ENCODE data around the gene RFPL1. TPM values are rescaled to one million over a fixed set of nuclear protein-coding genes. Genes with fewer than 3 reads are reported as not detected.

RFPL1 gene
- total RNA-seq, 1 experiment from 2014 or later: not detected

DNA sequence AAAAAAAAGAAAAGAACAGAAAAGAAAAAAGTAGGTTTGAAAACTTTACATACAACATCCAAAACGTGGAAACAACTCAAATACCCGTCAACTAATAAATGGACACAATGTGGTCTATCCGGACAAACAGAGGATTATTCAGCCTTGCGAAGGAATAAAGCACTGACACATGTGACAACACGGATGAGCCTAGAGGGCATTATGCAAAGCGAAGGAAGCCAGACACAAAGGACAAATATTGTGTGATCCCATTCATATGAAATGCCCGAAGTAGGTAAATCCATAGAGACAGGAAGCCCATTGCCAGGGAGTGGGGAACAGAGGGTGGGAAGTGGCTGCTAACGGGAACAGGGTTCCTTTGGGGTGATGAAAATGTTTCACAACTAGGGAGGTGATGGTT lies 11.8 kb downstream of the RFPL1 start:
- Histone ChIP-seq H3K9me3 (replicated peaks) (no peaks in the 10 kb centered on the region), H3K4me1 (replicated peaks) (no peaks in the 10 kb centered on the region), H3K27ac (no peak overlapping the region), H3K27me3 (replicated peaks) (no peaks in the 10 kb centered on the region), H3K4me3 (no peak overlapping the region), H3K36me3 (no peaks in the 10 kb centered on the region)
- DNase-seq (ENCODE audit: low read depth in 1 of 2, low spot score in 2 of 2): no peak

DNA sequence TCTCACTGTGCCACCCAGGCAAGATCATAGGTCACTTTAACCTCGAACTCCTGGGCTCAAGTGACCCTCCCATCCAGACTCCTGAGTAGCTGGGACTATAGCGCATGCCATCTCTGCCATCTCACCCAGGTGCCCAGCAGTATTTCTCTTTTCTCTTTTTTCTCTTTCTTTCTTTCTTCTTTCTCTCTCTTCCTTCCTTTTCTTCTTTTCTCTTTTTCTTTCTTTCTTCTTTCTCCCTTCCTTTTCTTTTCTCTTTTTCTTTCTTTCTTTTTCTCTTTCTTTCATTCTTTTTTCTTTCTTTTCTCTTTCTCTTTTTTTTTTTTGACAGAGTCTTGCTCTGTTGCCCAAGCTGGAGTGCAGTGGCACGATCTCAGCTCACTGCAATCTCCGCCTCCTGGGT lies 13.5 kb downstream of the RFPL1 start:
- Histone ChIP-seq H3K27ac (no peak overlapping the region), H3K36me3 (no peaks in the 10 kb centered on the region), H3K27me3 (replicated peaks) (no peaks in the 10 kb centered on the region), H3K4me1 (replicated peaks) (no peaks in the 10 kb centered on the region), H3K4me3 (no peak overlapping the region), H3K9me3 (replicated peaks) (no peaks in the 10 kb centered on the region)
- no peak for DNase-seq (ENCODE audit: low read depth in 1 of 2, low spot score in 2 of 2)

DNA sequence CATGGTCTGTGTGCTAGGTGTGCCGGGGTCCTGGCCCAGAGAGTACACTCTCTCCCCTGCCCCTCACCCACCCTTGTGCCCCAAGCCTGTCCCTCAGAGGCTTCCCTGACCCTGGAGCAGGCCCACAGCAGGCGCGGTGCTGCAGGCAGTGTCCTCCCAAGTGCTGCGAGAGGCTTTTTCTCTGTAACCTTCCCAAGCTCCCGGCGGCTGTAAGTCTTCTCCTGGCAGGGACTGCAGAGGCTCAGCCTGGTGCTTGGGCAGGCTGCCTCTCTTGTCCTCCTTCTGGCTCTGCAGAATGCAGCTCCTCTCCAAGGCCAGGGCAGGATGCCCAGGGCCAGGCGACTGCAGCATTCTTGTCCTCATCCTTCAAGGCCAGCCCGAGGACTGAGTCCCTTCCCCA lies 15.9 kb downstream of the RFPL1 start:
- Histone ChIP-seq H3K4me3 (no peak overlapping the region), H3K27me3 (replicated peaks) (no peaks in the 10 kb centered on the region), H3K4me1 (replicated peaks) (no peaks in the 10 kb centered on the region), H3K27ac (no peak overlapping the region), H3K9me3 (replicated peaks) (no peaks in the 10 kb centered on the region), H3K36me3 (no peaks in the 10 kb centered on the region)
- DNase-seq (ENCODE audit: low read depth in 1 of 2, low spot score in 2 of 2): no peak

DNA sequence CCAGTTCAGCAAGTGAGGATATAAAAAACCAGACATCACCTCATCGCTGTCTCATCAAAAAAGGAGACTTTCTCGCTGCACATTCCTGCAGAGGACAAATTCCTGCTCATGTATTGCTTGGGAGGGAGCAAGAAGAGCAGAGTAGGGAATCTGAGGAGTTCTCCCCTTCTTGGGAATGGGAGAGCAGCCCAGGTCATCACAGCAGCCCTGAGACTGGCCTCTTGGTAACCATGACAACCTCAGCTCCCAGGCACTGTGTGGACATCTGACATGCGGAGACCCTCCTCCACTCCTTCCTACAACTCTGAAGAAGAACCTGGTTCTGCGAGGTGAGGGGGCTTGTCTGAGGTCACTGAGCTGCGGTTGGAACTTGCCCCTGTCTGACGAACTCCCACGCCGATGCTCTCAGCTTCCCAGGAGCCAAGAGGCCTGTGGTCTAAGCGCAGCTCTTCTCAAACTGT lies 17.9 kb downstream of the RFPL1 start:
- no peak for DNase-seq (ENCODE audit: low read depth in 1 of 2, low spot score in 2 of 2)
- Histone ChIP-seq H3K27me3 (replicated peaks) (no peaks in the 10 kb centered on the region), H3K9me3 (replicated peaks) (no peaks in the 10 kb centered on the region), H3K27ac (no peak overlapping the region), H3K4me1 (replicated peaks) (no peaks in the 10 kb centered on the region), H3K36me3 (no peaks in the 10 kb centered on the region), H3K4me3 (no peak overlapping the region)

DNA sequence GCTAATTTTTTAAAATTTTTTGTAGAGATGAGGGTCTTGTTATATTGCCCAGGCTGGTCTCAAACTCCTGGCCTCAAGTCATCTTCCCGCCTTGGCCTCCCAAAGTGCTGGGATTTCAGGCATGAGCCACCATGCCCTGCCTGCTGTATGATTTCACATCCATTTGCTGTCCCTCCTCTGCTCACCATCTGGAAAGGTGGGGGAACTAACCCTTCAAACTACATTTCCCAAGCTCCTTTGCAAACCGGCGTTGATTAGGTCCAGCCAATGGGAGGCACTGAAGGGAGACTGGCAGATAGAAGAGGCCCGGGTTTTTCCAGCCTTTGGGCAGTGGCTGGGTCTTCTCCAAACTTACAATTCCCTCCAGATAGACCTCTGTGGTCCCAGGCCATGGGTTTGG lies 19.3 kb downstream of the RFPL1 start:
- Histone ChIP-seq H3K27ac (no peak overlapping the region), H3K4me1 (replicated peaks) (no peaks in the 10 kb centered on the region), H3K9me3 (replicated peaks) (no peaks in the 10 kb centered on the region), H3K27me3 (replicated peaks) (no peaks in the 10 kb centered on the region), H3K36me3 (no peaks in the 10 kb centered on the region), H3K4me3 (no peak overlapping the region)
- DNase-seq (ENCODE audit: low read depth in 1 of 2, low spot score in 2 of 2): no peak

GRCh38 chr22:29458551-29458950 lies 20.2 kb downstream of the RFPL1 start:
- no peaks in the 10 kb centered on the region for H3K27me3 ChIP-seq (replicated peaks)
- no peaks in the 10 kb centered on the region for H3K9me3 ChIP-seq (replicated peaks)

GRCh38 chr22:29459773-29460172 lies 21.4 kb downstream of the RFPL1 start:
- no peak overlapping the region for H3K4me3 ChIP-seq
- no peaks in the 10 kb centered on the region for H3K9me3 ChIP-seq (replicated peaks)
- no peak for DNase-seq (ENCODE audit: low read depth in 1 of 2, low spot score in 2 of 2)
- H3K4me1 ChIP-seq (replicated peaks): no peaks in the 10 kb centered on the region
- no peaks in the 10 kb centered on the region for H3K36me3 ChIP-seq
- no peaks in the 10 kb centered on the region for H3K27me3 ChIP-seq (replicated peaks)
- H3K27ac ChIP-seq: no peak overlapping the region

More at GRCh38 chr22:29458551-29458950, 20.2 kb downstream of the RFPL1 start:
- no peak for DNase-seq (ENCODE audit: low read depth in 1 of 2, low spot score in 2 of 2)
- Histone ChIP-seq H3K4me1 (replicated peaks) (no peaks in the 10 kb centered on the region), H3K27ac (no peak overlapping the region), H3K4me3 (no peak overlapping the region), H3K36me3 (no peaks in the 10 kb centered on the region)

GRCh38 chr22:29461263-29461662 lies 22.9 kb downstream of the RFPL1 start:
- no peak for DNase-seq (ENCODE audit: low read depth in 1 of 2, low spot score in 2 of 2)
- H3K9me3 ChIP-seq (replicated peaks): no peaks in the 10 kb centered on the region
- no peaks in the 10 kb centered on the region for H3K36me3 ChIP-seq
- no peaks in the 10 kb centered on the region for H3K4me1 ChIP-seq (replicated peaks)
- no peaks in the 10 kb centered on the region for H3K27me3 ChIP-seq (replicated peaks)
- no peak overlapping the region for H3K4me3 ChIP-seq
- H3K27ac ChIP-seq: no peak overlapping the region

- no peaks in the 10 kb centered on the region for H3K4me1 ChIP-seq (replicated peaks)
- H3K27ac ChIP-seq: no peak overlapping the region
- H3K4me3 ChIP-seq: no peak overlapping the region
- DNase-seq (ENCODE audit: low read depth in 1 of 2, low spot score in 2 of 2): no peak
- no peaks in the 10 kb centered on the region for H3K27me3 ChIP-seq (replicated peaks)
- no peaks in the 10 kb centered on the region for H3K9me3 ChIP-seq (replicated peaks)
- no peaks in the 10 kb centered on the region for H3K36me3 ChIP-seq
Measured at GRCh38 chr22:29463629-29464028, 25.2 kb downstream of the RFPL1 start.

DNA sequence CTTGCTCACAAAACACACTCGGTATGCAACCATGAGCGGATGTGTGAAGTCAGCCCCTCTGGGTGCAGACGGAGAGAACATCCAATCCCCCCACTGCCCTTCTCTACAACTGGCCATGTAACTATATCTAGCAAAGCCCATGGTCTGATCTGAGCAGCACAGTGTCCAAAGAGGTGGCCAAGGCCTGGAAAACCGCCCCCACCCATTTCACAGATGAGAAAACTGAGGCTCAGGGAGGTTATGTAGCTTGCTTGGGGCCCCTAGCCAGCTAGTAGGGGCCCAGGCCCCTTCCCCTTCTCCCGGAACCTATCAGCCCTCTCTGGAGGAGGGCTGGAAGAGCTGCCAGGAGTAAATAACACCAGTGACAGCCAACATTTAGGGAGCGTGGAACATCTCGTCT lies 26.2 kb downstream of the RFPL1 start:
- DNase-seq (ENCODE audit: low read depth in 1 of 2, low spot score in 2 of 2): no peak
- H3K27me3 ChIP-seq (replicated peaks): peaks cover 5% of the 10 kb centered on the region; the same call in 1 of the 2 replicates
- H3K36me3 ChIP-seq: no peaks in the 10 kb centered on the region
- H3K4me1 ChIP-seq (replicated peaks): no peaks in the 10 kb centered on the region
- no peak overlapping the region for H3K4me3 ChIP-seq
- no peak overlapping the region for H3K27ac ChIP-seq
- H3K9me3 ChIP-seq (replicated peaks): no peaks in the 10 kb centered on the region

DNA sequence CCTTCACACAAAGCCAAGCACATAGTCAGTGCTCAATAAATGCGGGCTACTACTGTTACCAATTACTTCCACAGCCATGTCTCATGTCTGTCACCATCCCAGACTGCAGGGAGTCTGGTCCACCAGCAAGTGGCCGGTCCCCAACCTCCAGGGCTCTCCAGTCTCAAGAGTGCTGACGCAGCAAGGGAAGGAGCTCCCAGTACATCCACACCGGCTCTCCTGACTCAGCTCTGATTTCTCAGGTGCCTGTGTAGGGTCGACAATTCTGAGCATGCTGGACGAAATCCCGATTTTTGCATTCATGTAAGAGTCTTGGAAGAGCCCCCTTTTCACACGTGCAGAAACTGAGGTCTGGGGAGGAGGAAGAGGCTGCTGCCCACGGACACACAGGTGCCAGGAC lies 31.4 kb downstream of the RFPL1 start:
- no peaks in the 10 kb centered on the region for H3K36me3 ChIP-seq
- DNase-seq (ENCODE audit: low read depth in 1 of 2, low spot score in 2 of 2): no peak
- 0 out of 2 replicates have a peak, but pooled peaks cover 3% of the 10 kb centered on the region for H3K4me1 ChIP-seq (replicated peaks)
- peaks cover 21% of the 10 kb centered on the region for H3K27me3 ChIP-seq (replicated peaks)
- H3K4me3 ChIP-seq: no peak overlapping the region
- H3K27ac ChIP-seq: no peak overlapping the region
- H3K9me3 ChIP-seq (replicated peaks): no peaks in the 10 kb centered on the region

- Histone ChIP-seq H3K4me1 (replicated peaks) (0 out of 2 replicates have a peak, but pooled peaks cover 3% of the 10 kb centered on the region), H3K4me3 (no peak overlapping the region), H3K9me3 (replicated peaks) (no peaks in the 10 kb centered on the region), H3K36me3 (no peaks in the 10 kb centered on the region), H3K27ac (no peak overlapping the region), H3K27me3 (replicated peaks) (peaks cover 24% of the 10 kb centered on the region)
- peak in 1 of 2 experiments; percentile 9 for DNase-seq (ENCODE audit: low read depth in 1 of 2, low spot score in 2 of 2)
Measured at GRCh38 chr22:29470159-29470855, 31.9 kb downstream of the RFPL1 start.

GRCh38 chr22:29473001-29473400 lies 34.6 kb downstream of the RFPL1 start:
- no peak for DNase-seq (ENCODE audit: low read depth in 1 of 2, low spot score in 2 of 2)
- Histone ChIP-seq H3K27me3 (replicated peaks) (peaks cover 41% of the 10 kb centered on the region), H3K4me1 (replicated peaks) (0 out of 2 replicates have a peak, but pooled peaks cover 3% of the 10 kb centered on the region), H3K4me3 (no peak overlapping the region), H3K9me3 (replicated peaks) (no peaks in the 10 kb centered on the region), H3K36me3 (no peaks in the 10 kb centered on the region), H3K27ac (no peak overlapping the region)

DNA sequence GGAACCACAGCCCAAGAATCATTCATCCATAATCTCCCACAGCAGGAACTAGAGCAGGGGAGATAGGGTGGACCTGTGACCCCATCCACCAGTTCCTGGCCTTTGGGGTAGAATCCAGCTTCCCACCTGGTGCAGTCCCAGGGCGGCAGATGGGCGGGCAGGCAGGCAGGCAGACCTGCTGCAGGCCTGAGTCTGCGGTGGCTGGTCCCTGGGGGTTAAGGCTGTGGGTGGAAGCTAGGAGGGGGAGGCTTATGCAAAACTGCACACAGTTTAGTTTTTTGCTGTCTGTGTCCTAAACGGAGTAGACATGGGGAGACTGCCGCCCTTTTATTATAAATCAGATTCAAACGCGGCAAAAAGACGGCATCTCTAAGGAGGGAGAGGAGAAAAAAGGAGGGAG lies 37.2 kb downstream of the RFPL1 start:
- no peak for DNase-seq (ENCODE audit: low read depth in 1 of 2, low spot score in 2 of 2)
- H3K27ac ChIP-seq: no peak overlapping the region
- H3K9me3 ChIP-seq (replicated peaks): peaks cover 2% of the 10 kb centered on the region
- H3K4me1 ChIP-seq (replicated peaks): peaks cover 5% of the 10 kb centered on the region; the same call in 1 of the 2 replicates
- no peaks in the 10 kb centered on the region for H3K36me3 ChIP-seq
- no peak overlapping the region for H3K4me3 ChIP-seq
- peaks cover 52% of the 10 kb centered on the region for H3K27me3 ChIP-seq (replicated peaks)

DNA sequence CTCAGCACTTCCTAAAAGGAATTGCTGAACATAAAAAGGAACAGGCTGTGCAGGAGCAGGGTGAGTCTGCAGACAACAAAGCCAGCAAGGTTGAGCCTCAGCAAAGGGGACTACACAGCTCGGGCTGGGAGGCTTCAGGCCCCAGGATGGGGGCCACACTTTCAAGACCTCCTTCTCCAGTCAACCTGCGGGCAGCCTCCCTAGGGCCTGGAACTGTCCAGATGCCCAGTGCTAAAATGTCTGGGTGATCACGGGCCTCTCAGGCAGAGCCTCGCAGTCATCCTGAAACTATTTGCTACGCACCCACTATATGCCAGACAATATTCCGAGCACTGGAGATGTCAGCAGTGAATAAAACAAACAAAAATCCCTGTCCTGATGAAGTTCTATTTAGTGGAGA lies 37.7 kb downstream of the RFPL1 start:
- Histone ChIP-seq H3K27me3 (replicated peaks) (peaks cover 56% of the 10 kb centered on the region), H3K36me3 (no peaks in the 10 kb centered on the region), H3K4me3 (no peak overlapping the region), H3K4me1 (replicated peaks) (peaks cover 9% of the 10 kb centered on the region; the same call in 1 of the 2 replicates), H3K9me3 (replicated peaks) (peaks cover 8% of the 10 kb centered on the region), H3K27ac (no peak overlapping the region)
- DNase-seq (ENCODE audit: low read depth in 1 of 2, low spot score in 2 of 2): no peak
